HEK293T (cell line): ENCODE results near the gene COIL.

ENCODE experiments used
- CTCF ChIA-PET: fragments of 350-600 bp; formaldehyde crosslinking; extraction: SDS; loops from one replicate; lab custom pipeline; 2021; ENCODE audit warnings: antibody characterized with exemption, inconsistent platforms; lab: Yijun Ruan, JAX
- POLR2A ChIA-PET: fragments of 350-600 bp; formaldehyde crosslinking; extraction: SDS; loops from one replicate; lab custom pipeline; 2020; ENCODE audit warnings: antibody characterized with exemption, inconsistent platforms; lab: Yijun Ruan, JAX
- DNase-seq: peaks from one replicate; pipeline ENCODE4 v3.0.0; 2012; ENCODE audit warnings: mixed read lengths; ENCODE audit errors: extremely low spot score
- ARNT ChIP-seq: fragments of 450-650 bp; IDR thresholded peaks from 2 replicates; pipeline ENCODE4 v1.6.1; 2017; ENCODE audit warnings: mild to moderate bottlenecking
- BHLHE40 ChIP-seq: fragments of 450-650 bp; IDR thresholded peaks from 2 replicates; pipeline ENCODE4 v1.6.1; 2016; ENCODE audit warnings: mild to moderate bottlenecking, moderate library complexity, borderline replicate concordance
- CTBP1 ChIP-seq: fragments of 450-650 bp; IDR thresholded peaks from 2 replicates; pipeline ENCODE4 v1.6.1; 2016; ENCODE audit warnings: borderline replicate concordance
- ELF4 ChIP-seq: fragments of 450-650 bp; IDR thresholded peaks from 2 replicates; pipeline ENCODE4 v1.6.1; 2017; ENCODE audit warnings: antibody characterized with exemption
- FOXA1 ChIP-seq: fragments of 450-650 bp; IDR thresholded peaks from 2 replicates; pipeline ENCODE4 v1.6.1; 2016; ENCODE audit warnings: mild to moderate bottlenecking
- FOXK2 ChIP-seq: fragments of 450-650 bp; IDR thresholded peaks from 2 replicates; pipeline ENCODE4 v1.6.1; 2016; ENCODE audit warnings: mild to moderate bottlenecking
- FOXM1 ChIP-seq: fragments of 450-650 bp; IDR thresholded peaks from 2 replicates; pipeline ENCODE4 v1.6.1; 2017; ENCODE audit warnings: mild to moderate bottlenecking, borderline replicate concordance
- HDGF ChIP-seq: fragments of 450-650 bp; IDR thresholded peaks from 2 replicates; pipeline ENCODE4 v1.6.1; 2017; ENCODE audit warnings: antibody characterized with exemption, borderline replicate concordance
- L3MBTL2 ChIP-seq: fragments of 450-650 bp; conservative IDR thresholded peaks from 2 replicates; pipeline ENCODE4 v1.6.1; 2016; ENCODE audit warnings: mild to moderate bottlenecking
- LEF1 ChIP-seq: fragments of 450-650 bp; IDR thresholded peaks from 2 replicates; pipeline ENCODE4 v1.6.1; 2017; ENCODE audit warnings: mild to moderate bottlenecking, borderline replicate concordance
- NFRKB ChIP-seq: fragments of 450-650 bp; IDR thresholded peaks from 2 replicates; pipeline ENCODE4 v1.6.1; 2016; ENCODE audit warnings: mild to moderate bottlenecking, moderate library complexity
- PKNOX1 ChIP-seq: fragments of 450-650 bp; IDR thresholded peaks from 2 replicates; pipeline ENCODE4 v1.6.1; 2016
- SP1 ChIP-seq: fragments of 450-650 bp; IDR thresholded peaks from 2 replicates; pipeline ENCODE4 v1.6.1; 2017
- SUZ12 ChIP-seq: fragments of 450-650 bp; IDR thresholded peaks from 2 replicates; pipeline ENCODE4 v1.6.1; 2016; ENCODE audit warnings: mild to moderate bottlenecking
- TARDBP ChIP-seq: fragments of 450-650 bp; IDR thresholded peaks from 2 replicates; pipeline ENCODE4 v1.6.1; 2016
- ZNF384 ChIP-seq: fragments of 450-650 bp; IDR thresholded peaks from 2 replicates; pipeline ENCODE4 v1.6.1; 2016

COIL gene, protein sequence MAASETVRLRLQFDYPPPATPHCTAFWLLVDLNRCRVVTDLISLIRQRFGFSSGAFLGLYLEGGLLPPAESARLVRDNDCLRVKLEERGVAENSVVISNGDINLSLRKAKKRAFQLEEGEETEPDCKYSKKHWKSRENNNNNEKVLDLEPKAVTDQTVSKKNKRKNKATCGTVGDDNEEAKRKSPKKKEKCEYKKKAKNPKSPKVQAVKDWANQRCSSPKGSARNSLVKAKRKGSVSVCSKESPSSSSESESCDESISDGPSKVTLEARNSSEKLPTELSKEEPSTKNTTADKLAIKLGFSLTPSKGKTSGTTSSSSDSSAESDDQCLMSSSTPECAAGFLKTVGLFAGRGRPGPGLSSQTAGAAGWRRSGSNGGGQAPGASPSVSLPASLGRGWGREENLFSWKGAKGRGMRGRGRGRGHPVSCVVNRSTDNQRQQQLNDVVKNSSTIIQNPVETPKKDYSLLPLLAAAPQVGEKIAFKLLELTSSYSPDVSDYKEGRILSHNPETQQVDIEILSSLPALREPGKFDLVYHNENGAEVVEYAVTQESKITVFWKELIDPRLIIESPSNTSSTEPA

DNA sequence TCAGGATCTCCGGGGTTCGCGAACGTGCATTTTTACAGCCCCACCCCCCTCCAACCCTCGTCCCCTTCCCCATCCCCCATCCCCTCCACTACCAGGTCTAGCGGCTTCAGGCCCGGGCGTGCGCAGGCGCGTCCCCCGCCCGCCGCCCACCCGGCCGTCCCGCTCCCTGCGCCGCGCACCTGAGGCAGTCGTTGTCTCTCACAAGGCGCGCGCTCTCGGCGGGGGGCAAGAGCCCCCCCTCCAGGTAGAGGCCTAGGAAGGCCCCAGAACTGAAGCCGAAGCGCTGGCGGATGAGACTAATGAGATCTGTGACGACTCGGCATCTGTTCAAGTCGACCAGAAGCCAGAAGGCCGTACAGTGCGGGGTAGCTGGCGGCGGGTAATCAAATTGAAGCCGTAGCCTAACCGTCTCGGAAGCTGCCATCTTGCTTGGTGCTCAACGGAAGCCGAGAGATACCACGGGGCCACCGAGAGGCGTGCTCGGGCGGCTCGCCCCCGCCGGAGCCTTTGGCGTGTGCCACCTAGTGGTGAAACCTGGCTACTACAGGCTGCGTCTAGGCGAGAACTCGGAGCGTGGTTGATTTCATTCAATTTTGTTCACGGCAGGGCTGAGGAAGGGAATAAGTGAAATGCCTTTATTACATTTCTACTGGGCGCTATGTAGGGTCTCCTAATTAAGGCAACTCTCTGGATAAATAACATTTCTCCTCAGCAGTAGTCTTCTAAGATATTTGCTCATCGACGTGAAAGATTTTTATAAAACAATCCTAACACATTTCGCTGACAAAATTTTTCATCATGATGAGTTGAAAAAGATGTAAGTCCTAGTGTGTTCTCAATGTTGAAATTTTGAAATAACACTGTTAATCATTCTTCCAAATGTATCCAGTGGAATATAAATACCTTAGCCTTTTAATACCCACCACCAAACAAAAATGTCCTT, at the start of gene COIL:
TSS of gene COIL (minus strand) at position 455 of the 943 bp plus-strand sequence. CDS start at position 424, 31 bp downstream.
- ChIA-PET POLR2A (interaction anchor here (0.6 to 1.5 kb wide), 6 partner anchors 10 to 137 kb away, joined by 3 to 6 read pairs (median 5); partner anchors contain the start of genes AKAP1 and SCPEP1), CTCF (interaction anchor here (0.6 to 0.9 kb wide), 2 partner anchors 18 to 131 kb away, joined by 3 to 4 read pairs; no protein-coding TSS in a partner anchor)
- peak; percentile 97 for DNase-seq
- no peak for TF ChIP-seq TARDBP
- TF ChIP-seq ELF4: no peak
- TF ChIP-seq HDGF: no peak
- peak; percentile 68; the same call in 1 of the 2 replicates for TF ChIP-seq CTBP1
- TF ChIP-seq SUZ12: no peak
- TF ChIP-seq SP1: no peak; the same call in 1 of the 2 replicates
- peak; percentile 87 for TF ChIP-seq NFRKB
- TF ChIP-seq ARNT: no peak; the same call in 1 of the 2 replicates
- no peak for TF ChIP-seq FOXA1
- TF ChIP-seq L3MBTL2: peak; percentile 87
- TF ChIP-seq BHLHE40: no peak
- TF ChIP-seq PKNOX1: no peak
- TF ChIP-seq FOXM1: peak; percentile 94
- TF ChIP-seq LEF1: no peak
- no peak for TF ChIP-seq ZNF384
- TF ChIP-seq FOXK2: no peak

GRCh38 chr17:57010487-57010886, 49.6 kb upstream of the COIL start:
- no peak for TF ChIP-seq FOXK2
- no peak for TF ChIP-seq FOXM1
- no peak for TF ChIP-seq ELF4
- TF ChIP-seq L3MBTL2: no peak
- no peak for DNase-seq
- ChIA-PET CTCF (interaction anchor here (0.5 to 1.5 kb wide), 14 partner anchors 9 to 1142 kb away, joined by 3 to 6 read pairs (median 4); no protein-coding TSS in a partner anchor), POLR2A (interaction anchor here (1.0 kb wide), 1 partner anchor 13 kb away, joined by 4 read pairs; no protein-coding TSS in a partner anchor)

DNA sequence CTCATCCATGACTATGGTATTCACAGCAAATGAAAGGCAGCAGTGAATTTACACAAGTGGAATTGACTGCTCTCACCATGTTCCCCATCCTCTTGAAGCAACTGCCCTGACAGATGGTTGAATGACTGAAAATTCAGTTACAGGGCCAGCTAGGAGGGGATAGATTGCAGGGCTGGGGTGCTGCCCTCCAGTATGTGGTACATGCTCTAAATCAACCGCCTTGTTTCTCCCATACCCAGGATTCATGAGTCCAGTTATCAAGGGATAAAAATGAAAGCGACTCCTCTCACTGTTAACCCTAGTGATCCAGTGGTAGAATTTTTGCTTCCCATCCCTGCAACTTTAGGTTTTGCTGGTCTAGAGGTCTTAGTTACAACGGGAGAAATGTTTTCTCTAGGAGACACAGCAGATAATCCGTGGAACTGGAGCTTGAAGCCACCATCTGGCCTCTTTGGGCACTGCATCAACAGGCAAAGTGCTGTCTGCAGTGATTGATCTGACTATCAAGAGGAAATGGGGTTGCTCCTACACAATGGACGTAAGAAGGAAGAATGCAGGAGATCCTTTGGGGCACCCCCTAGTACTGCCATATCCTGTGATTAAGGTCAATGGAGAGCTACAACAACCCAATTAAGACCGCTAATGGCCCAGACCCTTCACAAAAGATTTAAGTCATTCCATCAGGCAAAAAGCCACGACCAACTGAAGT, 49.0 kb upstream of the COIL start:
- TF ChIP-seq PKNOX1 (peak; percentile 84), ELF4 (no peak), L3MBTL2 (no peak), CTBP1 (no peak), NFRKB (no peak), BHLHE40 (no peak), ARNT (no peak)
- peak; percentile 82 for DNase-seq
- ChIA-PET POLR2A (interaction anchor here (1.0 kb wide), 1 partner anchor 13 kb away, joined by 4 read pairs; no protein-coding TSS in a partner anchor), CTCF (interaction anchor here (0.5 to 1.5 kb wide), 15 partner anchors 8 to 1143 kb away, joined by 3 to 6 read pairs (median 3); no protein-coding TSS in a partner anchor)

DNA sequence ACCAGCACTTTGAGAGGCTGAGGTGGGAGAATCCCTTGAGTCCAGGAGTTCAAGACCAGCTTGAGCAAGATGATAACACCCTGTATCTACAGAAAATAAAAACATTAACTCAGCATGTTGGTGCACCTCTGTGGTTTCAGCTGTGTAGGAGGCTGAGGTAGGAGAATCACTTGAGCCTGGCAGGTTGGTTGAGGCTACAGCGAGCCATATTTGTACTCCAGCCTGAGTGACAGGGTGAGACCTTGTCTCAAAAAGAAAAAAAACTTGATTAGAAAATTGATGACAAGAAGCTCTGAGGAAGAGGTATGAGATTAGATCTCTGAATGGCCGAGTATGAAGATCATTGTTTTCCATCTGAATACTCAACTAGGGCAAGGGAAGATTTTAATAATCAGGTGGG, 48.1 kb upstream of the COIL start:
- POLR2A ChIA-PET: interaction anchor here (1.5 kb wide), 1 partner anchor 76 kb away, joined by 3 read pairs; the partner anchor contains the start of gene AKAP1
- CTCF ChIA-PET: interaction anchor here (0.6 to 0.7 kb wide), 2 partner anchors 73 to 106 kb away, joined by 3 read pairs; no protein-coding TSS in a partner anchor
- TF ChIP-seq HDGF (no peak), BHLHE40 (no peak), FOXA1 (no peak), NFRKB (no peak), SUZ12 (no peak), ELF4 (no peak)
- no peak for DNase-seq

GRCh38 chr17:57006040-57006439, 45.2 kb upstream of the COIL start:
- ChIA-PET CTCF (interaction anchor here (1.1 kb wide), 1 partner anchor 100 kb away, joined by 3 read pairs; no protein-coding TSS in a partner anchor), POLR2A (interaction anchor here (0.7 to 1.2 kb wide), 3 partner anchors 28 to 79 kb away, joined by 3 to 4 read pairs (median 3); partner anchors contain the start of genes AKAP1 and SCPEP1)
- TF ChIP-seq SP1 (no peak), TARDBP (no peak), L3MBTL2 (no peak), LEF1 (no peak), SUZ12 (no peak), HDGF (no peak), FOXA1 (no peak), FOXM1 (no peak), ZNF384 (no peak), CTBP1 (no peak), ARNT (no peak), PKNOX1 (no peak), NFRKB (no peak), BHLHE40 (no peak), FOXK2 (no peak)
- no peak for DNase-seq
